GM18519 (cell line): ENCODE results near the gene EMX2.

Source experiments
- ATAC-seq: cut with Tn5 transposase; IDR thresholded peaks from one replicate; pipeline ENCODE4 v1.9.1; 2021; ENCODE audit warnings: mild to moderate bottlenecking, moderate library complexity; ENCODE audit not compliant: unreplicated experiment, low FRiP score

Gene EMX2

DNA sequence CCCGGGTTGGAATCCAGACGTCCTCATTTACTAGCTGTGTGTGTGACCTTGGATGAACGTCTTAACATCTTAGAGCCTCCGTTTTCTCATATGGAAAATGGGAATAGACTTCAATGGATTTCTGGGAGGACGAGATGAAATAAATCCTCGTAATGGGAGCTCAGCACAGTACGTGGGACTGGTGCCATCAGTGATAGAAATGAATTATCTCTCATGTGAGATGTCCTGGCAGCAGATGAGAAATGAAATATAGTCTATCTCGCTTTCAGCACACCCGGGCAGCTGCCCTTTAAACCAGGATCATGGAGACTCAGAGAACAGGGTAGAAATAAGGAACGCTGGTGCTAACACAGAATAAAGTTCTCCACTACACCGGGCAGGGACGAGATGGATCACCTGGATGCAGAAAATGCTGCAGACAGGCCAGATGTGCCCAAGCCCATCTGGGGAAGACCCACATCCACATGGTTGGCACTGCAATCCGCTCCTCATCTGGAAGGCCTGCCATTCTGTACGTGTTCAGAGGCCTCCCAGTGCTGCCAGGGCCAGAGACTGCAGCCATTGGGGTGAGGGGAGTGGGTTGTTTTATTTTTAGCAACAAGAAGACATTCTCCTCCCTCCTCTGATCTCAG is 11.1 kb upstream of the EMX2 start:
- ATAC-seq: no peak

- ATAC-seq: no peak
These were observed 10.6 kb upstream of the EMX2 start for GRCh38 chr10:117532003-117532385.

DNA sequence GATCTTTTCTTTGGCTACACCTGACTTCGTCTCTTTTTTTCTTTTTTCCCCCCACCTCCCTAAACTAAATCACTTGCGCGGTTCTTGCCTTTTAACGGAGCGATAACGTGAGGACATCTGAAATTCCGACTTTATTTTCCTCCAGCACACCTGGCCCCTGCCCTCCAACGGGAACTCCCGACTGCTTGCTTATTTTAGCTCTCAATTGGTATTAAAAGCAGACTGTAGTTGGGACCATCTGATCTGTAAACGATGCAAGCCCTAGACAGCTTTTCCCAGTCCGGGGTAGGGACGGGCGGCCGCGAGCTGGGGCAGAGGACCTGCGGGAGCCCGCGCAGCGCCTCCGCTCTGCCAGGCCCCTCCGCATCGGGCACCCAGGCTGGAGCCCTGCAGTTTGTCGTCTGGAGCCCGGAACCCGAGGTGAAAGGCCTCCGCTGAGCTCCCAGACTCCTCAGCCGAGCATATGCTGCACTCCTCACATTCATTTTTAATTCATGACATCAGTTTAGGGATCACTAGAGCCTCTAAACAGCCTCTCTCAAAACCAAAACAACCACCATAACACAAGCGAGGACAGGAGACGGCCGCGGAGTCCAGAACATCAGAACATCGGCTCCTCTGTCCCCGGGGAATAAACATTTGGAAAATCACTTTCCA is 10.0 kb upstream of the EMX2 start:
- no peak for ATAC-seq

- no peak for ATAC-seq
These were observed 8.9 kb upstream of the EMX2 start for GRCh38 chr10:117533507-117534281.

- ATAC-seq: no peak
These were observed 7.9 kb upstream of the EMX2 start for GRCh38 chr10:117534321-117535297.

GRCh38 chr10:117535298-117536071 is 7.1 kb upstream of the EMX2 start:
- no peak for ATAC-seq

- ATAC-seq: no peak
These were observed 6.3 kb upstream of the EMX2 start for GRCh38 chr10:117536072-117536865.

GRCh38 chr10:117536866-117537435 is 5.6 kb upstream of the EMX2 start:
- no peak for ATAC-seq

DNA sequence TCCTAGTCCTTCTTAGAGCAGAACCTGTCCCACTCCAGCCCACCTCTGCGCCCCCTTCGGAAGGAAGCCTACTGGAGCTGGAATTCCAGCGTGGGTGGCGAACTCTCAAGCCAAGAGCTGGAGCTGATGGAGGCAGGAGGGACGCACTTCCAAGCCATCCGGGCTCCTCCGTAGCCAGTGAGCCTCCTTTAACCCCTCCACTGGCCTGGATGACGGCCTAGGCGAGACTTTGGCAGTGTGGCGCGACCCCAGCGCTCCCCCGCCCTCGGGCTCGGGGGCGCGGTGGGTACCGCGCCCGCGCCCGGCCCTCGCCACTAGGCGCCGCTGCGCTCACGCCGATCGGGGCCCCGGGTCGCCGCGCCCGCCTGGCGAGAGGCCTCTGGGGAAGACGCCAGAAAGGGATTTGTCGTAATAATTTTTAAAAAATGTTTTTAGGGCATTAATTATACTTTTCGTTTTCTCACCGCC is 5.1 kb upstream of the EMX2 start:
- ATAC-seq: no peak

DNA sequence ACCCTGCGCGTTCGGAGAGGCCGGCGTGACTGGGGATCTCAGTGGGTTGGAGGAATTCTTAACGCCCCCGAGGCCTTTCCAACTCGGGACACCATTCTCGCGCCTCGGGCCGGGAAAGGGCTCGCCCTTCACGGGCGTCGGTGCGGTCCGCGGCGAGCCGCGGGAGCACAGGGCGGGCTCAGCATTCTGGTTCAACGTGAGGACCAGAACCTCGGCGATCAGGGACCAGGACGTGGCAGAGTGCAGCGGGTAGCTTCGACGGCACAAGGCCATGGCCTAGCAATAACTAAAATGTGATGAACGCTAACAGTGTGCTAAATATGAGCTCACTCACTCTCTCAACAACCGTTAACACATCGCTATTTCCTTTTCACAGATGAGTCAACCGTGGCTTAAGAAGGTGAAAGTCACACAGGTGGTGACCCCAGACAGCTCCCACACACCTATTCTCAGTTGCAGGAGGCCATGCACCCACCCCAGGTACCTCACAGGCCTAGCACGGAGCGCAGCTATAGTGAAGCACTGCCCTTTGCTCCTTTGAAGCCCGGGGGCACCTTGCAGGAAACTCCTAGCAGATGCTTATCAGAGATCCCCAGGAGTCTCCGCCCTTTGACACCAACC is 4.5 kb upstream of the EMX2 start:
- ATAC-seq: peak; percentile 38

DNA sequence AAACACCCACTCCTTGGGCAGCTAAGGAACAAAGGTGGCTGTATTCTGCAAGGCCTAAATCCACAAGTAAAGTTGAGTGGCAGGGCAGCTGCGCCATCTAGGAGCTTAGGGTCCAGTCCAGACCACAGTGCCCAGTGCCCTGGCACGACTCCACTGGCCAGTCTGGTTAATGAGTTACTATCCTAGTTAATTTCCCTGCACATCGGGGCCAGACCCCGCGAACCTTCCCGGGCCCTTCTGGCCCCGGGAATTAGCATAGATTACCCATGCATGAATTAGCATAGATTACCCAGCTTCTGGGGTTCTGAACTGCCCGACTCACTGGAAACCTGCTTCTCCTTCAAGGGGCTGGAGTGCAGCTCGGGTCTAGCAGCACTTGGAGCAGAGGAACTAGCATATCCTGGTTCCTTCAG is 3.2 kb upstream of the EMX2 start:
- no peak for ATAC-seq

DNA sequence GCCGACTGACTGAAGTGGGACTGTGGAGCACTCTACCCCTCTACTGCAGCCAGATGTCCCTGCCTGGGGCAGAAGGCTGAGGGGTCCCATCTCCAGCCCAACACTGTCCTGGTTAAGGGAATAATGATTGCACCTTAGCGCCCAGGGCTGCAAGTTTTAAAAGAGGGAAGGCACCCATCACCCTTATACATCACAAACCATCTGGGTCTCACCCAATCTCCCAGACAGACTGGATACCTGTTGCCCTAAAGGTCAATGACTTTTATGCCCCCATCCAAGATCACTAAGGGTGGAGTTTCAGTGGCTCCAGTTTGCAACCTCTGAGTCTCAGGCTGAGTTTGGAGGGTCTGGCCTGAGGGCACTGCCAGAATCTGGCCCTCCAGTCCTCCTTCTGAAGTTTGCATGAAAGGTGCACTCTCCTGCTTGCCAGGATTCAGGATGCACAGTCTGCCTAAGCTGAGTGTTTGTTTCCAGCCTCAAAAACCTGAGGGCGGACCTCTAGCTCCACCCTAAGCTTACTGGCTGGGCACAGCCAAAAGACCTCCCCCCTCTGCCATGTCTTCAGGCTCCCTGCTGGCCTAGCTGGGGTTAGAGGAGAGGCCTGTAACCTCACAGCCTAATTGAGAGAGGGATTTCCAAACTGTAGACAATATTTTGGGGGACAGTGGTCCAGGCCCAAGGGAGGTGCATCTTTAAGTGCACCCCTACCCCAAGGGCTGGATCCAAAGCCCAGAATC is 2.5 kb upstream of the EMX2 start:
- ATAC-seq: no peak

- no peak for ATAC-seq
These were observed 1.7 kb upstream of the EMX2 start for GRCh38 chr10:117540640-117541404.

DNA sequence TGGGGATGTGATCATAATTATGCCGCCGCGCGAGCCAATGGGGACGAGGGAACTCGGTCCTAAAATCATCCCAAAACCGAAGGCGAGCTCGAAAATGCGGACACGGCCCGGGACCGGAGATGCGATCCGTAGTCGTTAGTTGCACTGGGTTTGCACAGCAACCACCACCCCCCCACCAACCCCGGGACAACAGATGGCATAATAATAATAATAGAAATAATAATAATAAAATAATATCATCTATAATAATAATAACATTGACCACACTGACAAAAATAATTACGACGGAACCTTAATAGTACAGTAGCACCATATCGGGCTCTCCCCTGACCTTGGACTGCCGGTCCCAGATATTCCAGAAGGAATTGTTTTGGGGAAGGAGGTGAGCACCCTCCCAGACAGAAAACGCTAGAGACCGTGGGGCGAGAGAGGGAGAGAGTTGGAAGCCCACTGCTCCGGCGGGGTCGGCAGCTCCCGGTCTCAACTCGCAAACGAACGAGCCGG is 1.1 kb upstream of the EMX2 start:
- ATAC-seq: no peak

GRCh38 chr10:117541909-117542705 is 439 bp upstream of the EMX2 start:
- ATAC-seq: no peak
